ENCODE data around the gene FOXP1. TPM values are rescaled to one million over a fixed set of nuclear protein-coding genes. Genes with fewer than 3 reads are reported as not detected.
A peak's percentile ranks its signal among the peaks of the same experiment; 100 is the strongest.

Gene FOXP1
- total and polyA plus RNA-seq, 2 of the 13 experiments (the other 11 are each of a cell fraction or from before 2014, with no cell fraction given): 40.4 to 59.0 TPM

DNA sequence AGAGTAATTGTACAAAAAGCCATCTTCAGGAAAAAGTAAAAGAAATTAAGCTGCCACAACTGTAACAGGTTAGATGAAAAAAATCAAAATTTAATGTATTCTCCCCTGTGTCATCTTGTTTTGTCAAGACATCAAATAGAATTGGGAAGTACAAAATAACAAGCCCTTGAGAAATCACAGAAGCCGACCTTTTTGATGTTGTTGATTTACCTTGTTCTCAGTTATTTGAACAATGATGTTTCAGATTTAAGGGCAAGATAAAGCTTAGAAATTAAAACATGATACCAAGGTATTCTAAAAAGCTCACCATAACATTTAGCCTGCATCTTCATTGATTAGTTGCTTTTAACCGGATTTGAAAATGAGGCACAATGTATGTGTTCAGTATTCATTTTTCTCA, 523.0 kb downstream of the FOXP1 start (continued):
- TF ChIP-seq, protein P1, sequence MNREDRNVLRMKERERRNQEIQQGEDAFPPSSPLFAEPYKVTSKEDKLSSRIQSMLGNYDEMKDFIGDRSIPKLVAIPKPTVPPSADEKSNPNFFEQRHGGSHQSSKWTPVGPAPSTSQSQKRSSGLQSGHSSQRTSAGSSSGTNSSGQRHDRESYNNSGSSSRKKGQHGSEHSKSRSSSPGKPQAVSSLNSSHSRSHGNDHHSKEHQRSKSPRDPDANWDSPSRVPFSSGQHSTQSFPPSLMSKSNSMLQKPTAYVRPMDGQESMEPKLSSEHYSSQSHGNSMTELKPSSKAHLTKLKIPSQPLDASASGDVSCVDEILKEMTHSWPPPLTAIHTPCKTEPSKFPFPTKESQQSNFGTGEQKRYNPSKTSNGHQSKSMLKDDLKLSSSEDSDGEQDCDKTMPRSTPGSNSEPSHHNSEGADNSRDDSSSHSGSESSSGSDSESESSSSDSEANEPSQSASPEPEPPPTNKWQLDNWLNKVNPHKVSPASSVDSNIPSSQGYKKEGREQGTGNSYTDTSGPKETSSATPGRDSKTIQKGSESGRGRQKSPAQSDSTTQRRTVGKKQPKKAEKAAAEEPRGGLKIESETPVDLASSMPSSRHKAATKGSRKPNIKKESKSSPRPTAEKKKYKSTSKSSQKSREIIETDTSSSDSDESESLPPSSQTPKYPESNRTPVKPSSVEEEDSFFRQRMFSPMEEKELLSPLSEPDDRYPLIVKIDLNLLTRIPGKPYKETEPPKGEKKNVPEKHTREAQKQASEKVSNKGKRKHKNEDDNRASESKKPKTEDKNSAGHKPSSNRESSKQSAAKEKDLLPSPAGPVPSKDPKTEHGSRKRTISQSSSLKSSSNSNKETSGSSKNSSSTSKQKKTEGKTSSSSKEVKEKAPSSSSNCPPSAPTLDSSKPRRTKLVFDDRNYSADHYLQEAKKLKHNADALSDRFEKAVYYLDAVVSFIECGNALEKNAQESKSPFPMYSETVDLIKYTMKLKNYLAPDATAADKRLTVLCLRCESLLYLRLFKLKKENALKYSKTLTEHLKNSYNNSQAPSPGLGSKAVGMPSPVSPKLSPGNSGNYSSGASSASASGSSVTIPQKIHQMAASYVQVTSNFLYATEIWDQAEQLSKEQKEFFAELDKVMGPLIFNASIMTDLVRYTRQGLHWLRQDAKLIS (CRISPR knock-in tag; IDR thresholded peaks at IDR 0.05): no peak
- TF ChIP-seq MAFK (conservative IDR thresholded peaks at IDR 0.05 in 1 of 2, IDR thresholded peaks at IDR 0.05 in 1 of 2; ENCODE audit: low read length in 2 of 2): no peak
- no peak for TF ChIP-seq ZMAT3 (CRISPR knock-in tag; conservative IDR thresholded peaks at IDR 0.05)
- TF ChIP-seq SALL2 (CRISPR knock-in tag; IDR thresholded peaks at IDR 0.05): no peak
- no peak for TF ChIP-seq ZNF160 (CRISPR knock-in tag; IDR thresholded peaks at IDR 0.05)
- TF ChIP-seq FOXC1 (CRISPR knock-in tag; IDR thresholded peaks at IDR 0.05; ENCODE audit: borderline replicate concordance): no peak
- TF ChIP-seq HNF4G (IDR thresholded peaks at IDR 0.05; ENCODE audit: borderline replicate concordance, low read depth, low read length): no peak
- TF ChIP-seq HNF4G (CRISPR knock-in tag; IDR thresholded peaks at IDR 0.05; ENCODE audit: borderline replicate concordance, low read depth): no peak
- no peak for TF ChIP-seq MXI1 (IDR thresholded peaks at IDR 0.05; ENCODE audit: borderline replicate concordance, low read depth, low read length)
- TF ChIP-seq ZBTB42 (CRISPR knock-in tag; IDR thresholded peaks at IDR 0.05): no peak
- peak; percentile 68; the same call in 1 of the 2 replicates for TF ChIP-seq MIER3 (CRISPR knock-in tag; IDR thresholded peaks at IDR 0.05; ENCODE audit: borderline replicate concordance)
- no peak for TF ChIP-seq THRA (CRISPR knock-in tag; IDR thresholded peaks at IDR 0.05; ENCODE audit: borderline replicate concordance)
- no peak for TF ChIP-seq ZNF740 (CRISPR knock-in tag; IDR thresholded peaks at IDR 0.05)
- no peak for TF ChIP-seq ZNF557 (CRISPR knock-in tag; IDR thresholded peaks at IDR 0.05)
- TF ChIP-seq ZBTB7B (CRISPR knock-in tag; IDR thresholded peaks at IDR 0.05): no peak
- TF ChIP-seq ZNF33B (CRISPR knock-in tag; IDR thresholded peaks at IDR 0.05): no peak
- TF ChIP-seq FOSL2 (CRISPR knock-in tag; IDR thresholded peaks at IDR 0.05): no peak
- no peak for TF ChIP-seq TIGD3 (CRISPR knock-in tag; IDR thresholded peaks at IDR 0.05; ENCODE audit: borderline replicate concordance)
- no peak for TF ChIP-seq ZNF12 (CRISPR knock-in tag; IDR thresholded peaks at IDR 0.05)
- no peak for TF ChIP-seq MTA1 (CRISPR knock-in tag; IDR thresholded peaks at IDR 0.05; ENCODE audit: borderline replicate concordance)
- no peak for TF ChIP-seq ZNF780A (CRISPR knock-in tag; IDR thresholded peaks at IDR 0.05)
- peak; percentile 72 for TF ChIP-seq ZGPAT (CRISPR knock-in tag; IDR thresholded peaks at IDR 0.05)
- TF ChIP-seq MAX (IDR thresholded peaks at IDR 0.05): no peak
- TF ChIP-seq ZSCAN20 (CRISPR knock-in tag; IDR thresholded peaks at IDR 0.05; ENCODE audit: borderline replicate concordance): no peak
